ENCODE results near the gene CRYL1. TPM values are rescaled to one million over a fixed set of nuclear protein-coding genes. Genes with fewer than 3 reads are reported as not detected.

The CRYL1 gene
- total RNA-seq, 1 experiment from 2014 or later = 3.7 TPM

DNA sequence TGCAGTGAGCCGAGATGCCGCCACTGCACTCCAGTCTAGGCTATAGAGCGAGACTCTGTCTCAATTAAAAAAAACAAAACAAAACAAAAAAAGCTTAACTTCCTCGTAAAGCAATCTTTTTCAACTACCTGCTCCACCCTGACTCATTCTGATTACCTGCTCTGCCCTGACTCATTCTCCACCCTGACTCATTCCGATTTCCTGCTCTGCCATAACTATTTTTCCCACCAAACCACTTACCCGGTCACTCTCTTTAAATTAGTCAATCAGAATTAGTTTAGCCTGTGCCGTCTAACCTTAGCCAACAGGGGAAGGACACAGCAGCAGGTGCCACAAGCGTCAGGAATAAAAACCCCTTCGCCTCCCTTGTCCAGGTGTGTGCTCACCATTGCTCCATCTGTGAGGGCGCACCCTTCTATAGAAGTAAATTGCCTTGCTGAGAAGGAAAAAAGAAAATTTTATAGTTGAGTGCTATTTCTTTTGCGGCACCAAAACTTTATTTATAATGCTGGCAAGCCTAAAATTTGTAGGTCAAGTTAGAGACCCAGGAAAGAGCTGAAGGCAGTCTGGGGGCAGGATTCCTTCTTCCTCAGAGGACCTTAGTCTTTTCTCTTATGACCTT, 39.6 kb upstream of the CRYL1 start:
- Mint-ChIP-seq H3K4me3 (0 out of 5 replicates have a peak overlapping the region, but pooled peaks of 1 of the 2 experiments have one; percentile 84), H3K27me3 (ENCODE audit: low read depth) (peaks cover 16% of the 10 kb centered on the region), H3K9me3 (peaks cover 20 to 25% of the 10 kb centered on the region in 2 experiments), H3K36me3 (ENCODE audit: insufficient read depth in 1 of 3, low read depth in 3 of 3) (peaks cover 4 to 20% (median 12%) of the 10 kb centered on the region in 3 experiments; a peak in 6 of 7 replicates), H3K4me1 (peaks cover 8 to 12% of the 10 kb centered on the region in 2 experiments), H3K27ac (no peak overlapping the region)
- no peak overlapping the region for H4K5ac ChIP-seq (ENCODE audit: insufficient read length, low read depth, low read length)
- H2BK5ac ChIP-seq (ENCODE audit: insufficient read length, low read length) = no peak overlapping the region
- no peaks in the 10 kb centered on the region for H3K4me1 ChIP-seq (ENCODE audit: insufficient read depth, low read length)
- H3K79me1 ChIP-seq (ENCODE audit: insufficient read depth, low read depth, low read length, poor library complexity, severe bottlenecking) = no peaks in the 10 kb centered on the region
- no peak overlapping the region for H2BK120ac ChIP-seq (ENCODE audit: low read depth, low read length, poor library complexity, severe bottlenecking)
- peaks cover 10% of the 10 kb centered on the region for H3K23me2 ChIP-seq (ENCODE audit: insufficient read length, low read depth, low read length, poor library complexity, severe bottlenecking)
- H4K20me1 ChIP-seq (ENCODE audit: control insufficient read depth, insufficient read depth, insufficient read length) = no peaks in the 10 kb centered on the region
- DNase-seq = no peak
- H3K18ac ChIP-seq (ENCODE audit: insufficient read length, low read depth, low read length) = no peak overlapping the region
- H3K56ac ChIP-seq (ENCODE audit: insufficient read length, low read depth, low read length) = no peak overlapping the region
- no peak overlapping the region for H2AK5ac ChIP-seq (ENCODE audit: insufficient read length, low read length)
- H3K9me3 ChIP-seq (ENCODE audit: control insufficient read depth, low read depth, low read length) = no peaks in the 10 kb centered on the region
- H3K9ac ChIP-seq (ENCODE audit: extremely low read depth, insufficient read length, low read length) = no peak overlapping the region
- H2BK20ac ChIP-seq (ENCODE audit: low read depth, low read length, poor library complexity, severe bottlenecking) = no peak overlapping the region
- H3K4me2 ChIP-seq (ENCODE audit: insufficient read depth, insufficient read length, low read length) = no peak overlapping the region
- H3K23ac ChIP-seq (ENCODE audit: insufficient read length, low read depth, low read length) = no peak overlapping the region
- no peak overlapping the region for H2AFZ ChIP-seq (ENCODE audit: low read length)
- H3K79me2 ChIP-seq (ENCODE audit: insufficient read depth, low read length) = no peaks in the 10 kb centered on the region
- H3K4ac ChIP-seq (ENCODE audit: low read depth, low read length) = no peak overlapping the region
- TF ChIP-seq, protein P1, sequence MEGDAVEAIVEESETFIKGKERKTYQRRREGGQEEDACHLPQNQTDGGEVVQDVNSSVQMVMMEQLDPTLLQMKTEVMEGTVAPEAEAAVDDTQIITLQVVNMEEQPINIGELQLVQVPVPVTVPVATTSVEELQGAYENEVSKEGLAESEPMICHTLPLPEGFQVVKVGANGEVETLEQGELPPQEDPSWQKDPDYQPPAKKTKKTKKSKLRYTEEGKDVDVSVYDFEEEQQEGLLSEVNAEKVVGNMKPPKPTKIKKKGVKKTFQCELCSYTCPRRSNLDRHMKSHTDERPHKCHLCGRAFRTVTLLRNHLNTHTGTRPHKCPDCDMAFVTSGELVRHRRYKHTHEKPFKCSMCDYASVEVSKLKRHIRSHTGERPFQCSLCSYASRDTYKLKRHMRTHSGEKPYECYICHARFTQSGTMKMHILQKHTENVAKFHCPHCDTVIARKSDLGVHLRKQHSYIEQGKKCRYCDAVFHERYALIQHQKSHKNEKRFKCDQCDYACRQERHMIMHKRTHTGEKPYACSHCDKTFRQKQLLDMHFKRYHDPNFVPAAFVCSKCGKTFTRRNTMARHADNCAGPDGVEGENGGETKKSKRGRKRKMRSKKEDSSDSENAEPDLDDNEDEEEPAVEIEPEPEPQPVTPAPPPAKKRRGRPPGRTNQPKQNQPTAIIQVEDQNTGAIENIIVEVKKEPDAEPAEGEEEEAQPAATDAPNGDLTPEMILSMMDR (conservative IDR thresholded peaks at IDR 0.05) = no peak
- no peak overlapping the region for H3K27ac ChIP-seq (ENCODE audit: insufficient read length, low read depth, low read length)
- WGBS (ENCODE audit: extremely low coverage, insufficient read length, low lambda C conversion rate) = no CpG with 5 or more reads among the region's 11 CpGs
- H3T11ph ChIP-seq (ENCODE audit: low read length) = no peak overlapping the region
- no peak overlapping the region for H3K14ac ChIP-seq (ENCODE audit: insufficient read depth, low read length)
- H4K8ac ChIP-seq (replicated peaks; ENCODE audit: insufficient read length, low read depth, low read length) = no peak overlapping the region
- no peak overlapping the region for H4K91ac ChIP-seq (ENCODE audit: insufficient read length, low read depth, low read length)
- no peak overlapping the region for H2BK12ac ChIP-seq (ENCODE audit: insufficient read length, low read depth, low read length)
- no peak overlapping the region for H2BK15ac ChIP-seq (ENCODE audit: low read depth, low read length)
- H3K27me3 ChIP-seq (ENCODE audit: insufficient read depth, low read length) = no peaks in the 10 kb centered on the region
